ENCODE measurements around the gene XXYLT1. TPM values are rescaled to one million over a fixed set of nuclear protein-coding genes. Genes with fewer than 3 reads are reported as not detected.

XXYLT1 gene
- total RNA-seq, 2 experiments from 2014 or later: 8.8 to 9.6 TPM

Other genes starting within 250 kb of the XXYLT1 start
- 10 to 100 TPM; 41.1 to 42.9 TPM for gene ACAP2, start 171.9 kb upstream of the XXYLT1 start, total RNA-seq

Measured in activated naive CD8-positive, alpha-beta T cell treated with anti-CD3 and anti-CD28 coated beads for 36 hours (primary cell).